ENCODE results near the gene TAOK1.

TAOK1 gene

GRCh38 chr17:29571883-29572681 is 181.9 kb downstream of the TAOK1 start:
- no peak for DNase-seq

DNA sequence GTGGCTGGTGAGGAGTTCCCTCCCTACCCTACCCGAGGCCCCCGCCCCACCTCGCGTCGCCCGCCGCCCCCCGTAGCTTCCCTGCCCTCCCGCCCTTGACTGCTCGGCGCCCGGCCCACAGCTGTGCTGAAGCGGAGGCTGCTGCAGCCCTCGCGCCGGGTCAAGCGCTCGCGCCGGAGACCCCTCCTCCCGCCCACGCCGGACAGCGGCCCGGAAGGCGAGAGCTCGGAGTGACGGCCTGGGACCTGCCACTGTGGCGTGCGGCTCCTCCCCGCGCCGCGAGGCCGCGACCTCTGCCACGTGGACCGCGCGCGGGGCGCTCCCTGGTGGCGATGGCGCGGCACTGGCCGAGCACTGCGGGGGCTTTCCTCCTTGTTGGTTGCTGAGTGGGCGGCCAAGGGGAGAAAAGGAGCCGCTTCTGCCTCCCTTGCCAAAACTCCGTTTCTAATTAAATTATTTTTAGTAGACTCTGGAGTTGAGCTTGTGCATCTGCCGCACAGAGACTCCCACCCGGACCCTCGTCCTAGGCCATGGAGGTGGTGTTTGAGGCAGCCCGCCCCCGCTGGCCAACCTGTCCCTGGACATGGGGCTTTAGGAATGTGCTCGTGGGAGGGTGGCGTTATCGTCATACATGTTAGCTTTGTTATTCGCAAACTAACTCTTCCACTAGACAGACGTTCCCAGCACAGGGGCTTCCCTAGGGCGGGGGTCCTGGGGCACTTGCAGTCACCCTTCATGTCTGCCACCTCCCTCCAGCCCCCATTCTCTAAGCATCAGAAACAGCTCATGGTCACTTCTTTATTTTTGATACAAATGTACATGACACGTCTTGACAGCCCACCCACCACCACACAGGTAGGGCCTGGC is 182.8 kb downstream of the TAOK1 start:
- DNase-seq, result no peak

GRCh38 chr17:29573558-29573869 is 183.4 kb downstream of the TAOK1 start:
- DNase-seq, result no peak

- no peak for DNase-seq
Observed at GRCh38 chr17:29573871-29574731, 183.9 kb downstream of the TAOK1 start.

GRCh38 chr17:29574732-29575510 is 184.8 kb downstream of the TAOK1 start:
- no peak for DNase-seq

- no peak for DNase-seq
Observed at GRCh38 chr17:29575511-29576213, 185.5 kb downstream of the TAOK1 start.

DNA sequence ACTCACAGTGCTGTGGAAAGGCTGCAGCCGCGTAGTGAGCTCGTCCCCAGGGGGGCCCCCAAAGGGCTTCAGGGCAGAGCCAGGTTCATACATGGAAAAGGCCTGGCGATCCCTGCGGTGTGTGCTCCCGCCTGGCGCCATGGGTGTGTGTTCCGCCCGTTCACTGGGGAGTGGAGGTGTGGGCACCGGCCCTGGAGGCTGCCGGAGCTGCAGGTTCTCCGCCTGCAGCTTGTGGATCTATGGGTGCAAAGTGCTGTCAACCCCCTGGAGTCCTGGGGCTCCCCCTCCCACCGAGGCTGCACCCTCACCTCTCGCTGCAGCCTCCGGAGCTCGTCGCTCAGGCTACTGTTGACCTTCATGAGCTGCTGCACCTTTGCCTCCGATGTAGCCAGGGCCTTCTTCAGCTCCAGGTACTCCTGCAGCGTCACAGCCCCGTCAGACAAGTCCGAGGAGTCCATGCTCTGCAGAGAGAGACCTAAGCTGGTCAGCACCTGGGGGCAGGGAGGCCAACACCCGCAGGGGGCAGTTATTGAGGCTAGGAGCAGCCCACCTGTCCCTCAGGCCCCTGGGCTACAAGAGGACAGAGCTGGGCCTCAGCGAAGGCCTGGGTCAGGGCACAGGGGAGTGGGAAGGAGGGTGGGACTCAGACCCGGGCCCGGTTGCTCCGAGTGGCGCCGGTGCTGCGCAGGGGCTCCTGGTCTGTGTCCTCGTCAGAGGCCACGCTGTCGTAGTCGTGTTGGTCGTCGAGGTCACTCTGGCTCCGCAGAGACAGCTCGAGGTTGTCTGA is 186.2 kb downstream of the TAOK1 start:
- no peak for DNase-seq

GRCh38 chr17:29577001-29577370 is 186.8 kb downstream of the TAOK1 start:
- no peak for DNase-seq

DNA sequence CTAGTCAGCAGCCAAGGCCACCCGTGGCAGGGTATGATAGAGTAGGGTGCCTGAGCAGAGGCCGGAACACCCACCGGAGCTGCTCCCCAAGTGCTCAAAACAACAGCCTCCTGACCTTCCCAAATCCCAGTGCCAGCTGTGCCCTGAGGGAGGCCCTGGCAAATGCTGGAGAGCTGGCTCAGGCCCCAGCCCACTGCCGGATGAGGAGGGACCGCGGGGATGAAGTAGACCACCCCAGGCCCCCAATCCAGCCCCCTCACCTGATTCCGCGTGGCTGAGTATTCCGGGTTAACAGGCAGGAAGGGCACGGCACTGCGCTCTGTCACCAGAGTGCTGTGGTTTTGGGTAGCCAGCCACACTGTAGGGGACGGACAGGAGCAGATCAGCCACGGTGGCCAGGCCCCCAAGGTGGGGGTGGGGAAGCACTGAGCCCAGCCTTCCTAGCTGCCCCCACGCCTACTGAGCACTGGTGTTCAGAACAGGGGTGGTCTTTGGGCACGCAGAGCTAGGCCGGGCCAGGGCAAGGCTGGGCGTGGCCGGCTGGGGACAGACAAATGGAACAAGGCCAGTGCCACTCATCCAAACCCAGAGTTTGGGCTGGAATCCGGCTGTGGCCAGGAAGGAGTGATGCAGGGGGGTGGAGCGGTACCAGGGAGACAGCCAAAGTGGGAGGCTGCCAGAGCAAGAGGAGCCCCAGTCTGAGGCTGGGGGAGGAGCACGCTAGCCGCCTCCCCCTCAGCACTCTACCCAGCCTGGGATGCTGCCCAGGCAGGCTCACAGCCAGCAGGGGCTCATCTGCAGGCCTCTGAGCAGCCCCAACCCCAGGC is 187.4 kb downstream of the TAOK1 start:
- no peak for DNase-seq

- DNase-seq, result no peak
Observed at GRCh38 chr17:29578626-29579485, 188.7 kb downstream of the TAOK1 start.

- peak; percentile 79 for DNase-seq
Observed at GRCh38 chr17:29579866-29580771, 190.0 kb downstream of the TAOK1 start.

DNA sequence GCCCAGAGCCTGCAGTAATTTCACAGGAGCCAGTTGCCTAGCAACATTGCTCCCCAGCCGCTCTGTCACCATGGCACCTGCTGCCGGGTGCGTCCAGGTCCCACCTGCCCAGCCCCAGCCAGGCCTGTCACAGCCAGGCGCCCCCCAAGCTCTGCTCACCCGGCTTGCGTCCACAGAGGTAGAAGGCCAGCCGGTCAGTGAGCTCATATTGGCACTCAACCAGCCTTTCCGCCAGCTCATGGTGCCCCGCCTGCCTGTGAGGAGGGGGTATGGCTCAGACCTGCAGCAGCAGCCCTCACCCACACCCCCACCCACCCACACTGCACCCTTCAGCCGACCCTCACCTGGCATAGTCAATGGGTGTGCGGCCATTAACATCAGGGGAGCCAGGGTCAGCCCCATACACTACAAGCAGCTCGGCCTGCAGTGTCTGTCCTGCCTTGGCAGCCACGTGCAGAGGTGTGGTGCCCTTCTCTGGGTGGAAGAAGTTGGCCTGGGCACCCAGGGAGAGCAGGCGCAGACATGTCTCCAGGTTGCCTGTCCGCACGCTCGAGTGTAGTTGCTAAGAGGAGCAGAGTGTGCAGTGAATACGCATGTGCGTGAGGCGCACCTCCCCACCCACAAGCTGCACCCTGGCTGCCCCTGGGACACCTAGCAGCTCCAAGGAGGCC is 191.6 kb downstream of the TAOK1 start:
- DNase-seq, result no peak

GRCh38 chr17:29582254-29582765 is 192.1 kb downstream of the TAOK1 start:
- no peak for DNase-seq

GRCh38 chr17:29582772-29583171 is 192.6 kb downstream of the TAOK1 start:
- DNase-seq, result no peak

DNA sequence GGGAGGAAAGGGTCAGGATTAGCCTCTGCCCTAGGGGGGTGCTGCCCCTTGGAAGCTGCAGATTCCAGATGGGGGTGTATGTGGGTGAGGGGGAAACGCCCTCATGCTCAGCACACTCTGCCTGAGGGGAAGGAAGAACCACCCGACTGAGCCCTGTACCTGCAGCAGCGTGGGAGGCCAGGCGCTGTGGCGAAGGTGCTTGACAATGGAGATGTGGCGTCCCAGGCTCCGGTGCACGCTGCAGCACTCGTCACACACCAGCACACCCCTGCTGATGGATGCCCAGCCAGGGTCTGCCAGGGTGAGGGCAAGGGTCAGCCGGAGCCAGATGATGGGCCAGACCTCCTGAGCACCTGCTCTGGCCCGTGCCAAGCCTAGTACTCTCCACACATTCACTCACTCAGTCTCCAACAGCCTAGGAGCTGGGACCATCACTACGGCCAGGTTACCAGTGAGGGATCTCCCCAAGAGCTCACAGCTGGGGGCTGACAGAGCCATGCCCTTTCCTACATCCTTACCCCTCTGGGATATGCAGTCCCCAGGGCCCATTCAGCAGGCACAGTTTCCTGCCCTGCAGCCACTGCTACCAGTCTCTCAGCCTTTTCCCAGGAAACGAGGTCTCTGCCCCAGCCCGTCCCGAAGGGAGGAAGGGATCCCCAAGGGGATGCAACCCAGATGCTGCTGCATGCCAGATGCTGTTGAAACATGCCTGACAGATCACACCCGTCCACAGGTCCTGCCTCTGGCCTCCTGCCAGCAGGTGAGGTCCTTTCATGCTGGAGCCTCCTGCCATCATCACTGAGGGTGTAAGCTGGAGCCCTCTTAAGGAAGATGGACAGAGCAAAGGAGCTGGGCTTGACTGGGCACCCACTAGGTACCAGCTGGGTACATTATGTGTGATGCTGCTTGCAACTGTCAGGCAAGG is 193.4 kb downstream of the TAOK1 start:
- DNase-seq, result no peak
